Measurements from ENCODE around the gene MEF2A.
A peak's percentile ranks its signal among the peaks of the same experiment; 100 is the strongest.
"Not testable (repeated sequence)": the region's sequence is repeated elsewhere in the genome, so short reads cannot be mapped to it uniquely, and the experiment has no call there.

The MEF2A gene

DNA sequence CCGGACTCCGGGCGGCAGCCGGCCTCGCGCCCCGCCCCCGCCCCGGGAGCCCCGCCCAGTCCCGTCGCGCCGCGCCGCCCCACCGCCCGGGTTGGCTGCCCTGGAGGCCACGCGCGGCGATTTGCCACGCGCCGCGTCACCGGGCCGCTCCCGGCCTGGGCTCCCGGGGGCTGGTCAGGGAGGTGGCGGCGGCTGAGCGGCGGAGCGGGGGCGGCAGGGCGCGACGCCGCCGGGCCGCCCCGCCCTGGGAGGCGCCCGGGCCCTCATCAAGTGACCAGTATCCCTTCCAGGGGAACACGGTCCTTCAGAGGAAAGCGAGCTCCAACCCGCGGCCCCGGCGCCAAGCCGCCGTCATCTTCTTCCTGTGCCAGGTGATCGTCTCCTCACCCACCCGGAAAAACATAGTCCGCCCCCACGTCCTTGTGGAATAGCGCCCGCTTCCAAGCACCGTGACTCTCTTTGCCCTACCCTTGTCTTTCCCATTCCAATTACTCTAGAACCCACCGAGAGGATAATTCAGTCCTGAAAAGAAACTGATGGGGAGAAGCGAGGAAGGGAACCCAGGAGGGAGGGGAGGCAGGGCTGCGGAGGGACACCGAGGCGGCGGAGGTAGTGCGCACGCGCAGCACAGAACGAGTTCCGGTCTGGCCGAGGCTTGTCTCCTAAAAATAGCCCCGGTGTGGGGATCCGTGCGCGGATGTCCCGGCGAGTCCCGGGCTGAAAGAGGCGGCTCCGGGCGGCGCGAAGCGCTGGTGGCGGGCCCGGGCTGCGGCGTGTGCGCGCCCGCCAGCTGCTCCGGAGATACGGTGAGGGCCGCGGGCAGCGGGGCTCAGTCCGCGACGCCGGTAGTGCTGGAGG lies at the start of gene MEF2A:
TSS of gene MEF2A (plus strand) at position 686 of the 858 bp plus-strand sequence. CDS start 67,136 bp downstream, outside the sequence.
- peak; percentile 67 for FAIRE-seq
- DNase-seq (ENCODE audit: low spot score): peak; percentile 93

- FAIRE-seq (no peak), DNase-seq (ENCODE audit: low spot score) (no peak)
Measured at GRCh38 chr15:99518191-99518590, 47.6 kb upstream of the MEF2A start.

DNA sequence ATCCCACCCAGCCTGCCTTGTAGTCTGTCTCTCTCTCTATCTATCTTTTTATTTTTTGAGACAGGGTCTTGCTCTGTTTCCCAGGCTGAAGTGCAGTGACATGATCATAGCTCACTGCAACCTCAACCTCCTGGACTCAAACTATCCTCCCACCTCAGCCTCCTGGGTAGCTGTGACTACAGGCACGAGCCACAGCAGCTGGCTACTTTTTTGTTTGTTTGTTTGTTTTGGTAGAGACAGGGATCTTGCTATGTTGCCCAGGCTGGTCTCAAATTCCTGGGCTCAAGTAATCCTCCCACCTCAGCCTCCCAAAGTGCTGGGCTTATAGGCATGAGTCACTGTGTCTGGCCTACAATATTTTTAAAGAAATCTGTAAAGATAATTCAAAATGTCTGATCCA lies 46.4 kb upstream of the MEF2A start:
- FAIRE-seq: not testable (repeated sequence)

DNA sequence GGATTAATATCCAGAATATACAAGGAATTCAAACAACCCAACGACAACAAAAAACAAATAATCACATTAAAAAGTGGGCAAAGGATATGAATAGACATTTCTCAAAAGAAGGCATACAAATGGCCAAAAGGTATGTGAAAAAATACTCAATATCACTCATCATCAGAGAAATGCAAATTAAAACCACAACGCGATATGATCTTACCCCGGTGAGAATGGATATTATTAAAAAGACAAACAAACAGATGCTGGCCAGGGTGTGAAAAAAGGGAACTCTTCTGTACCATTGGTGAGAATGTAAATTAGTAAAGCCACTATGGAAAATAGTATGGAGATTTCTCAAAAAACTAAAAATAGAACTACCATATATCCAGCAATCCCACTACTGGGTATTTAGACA lies 43.5 kb upstream of the MEF2A start:
- FAIRE-seq: no peak

More for the DNA sequence above, 46.4 kb upstream of the MEF2A start:
- DNase-seq (ENCODE audit: low spot score): not testable (repeated sequence)

GRCh38 chr15:99526176-99526575 lies 39.6 kb upstream of the MEF2A start:
- FAIRE-seq: no peak
- DNase-seq (ENCODE audit: low spot score): no peak

More for the DNA sequence above, 43.5 kb upstream of the MEF2A start:
- no peak for DNase-seq (ENCODE audit: low spot score)

DNA sequence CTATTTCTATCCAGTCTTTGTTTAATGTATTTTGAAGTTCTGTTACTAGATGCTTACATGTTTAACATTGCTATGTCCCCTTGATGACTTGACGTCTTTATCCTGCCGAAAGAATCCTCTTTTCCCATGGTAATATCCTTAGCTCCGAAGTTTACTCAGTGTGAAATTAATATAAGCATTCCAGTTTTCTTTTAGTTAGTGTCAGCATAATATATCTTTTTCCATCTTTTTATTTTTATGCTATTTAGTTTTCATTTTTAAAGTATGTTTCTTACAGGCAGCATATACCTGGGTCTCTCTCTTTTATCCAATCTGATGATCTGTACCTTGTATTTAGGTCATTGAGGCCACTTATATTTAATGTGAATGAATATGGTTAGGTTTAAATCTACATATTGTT lies 39.1 kb upstream of the MEF2A start:
- DNase-seq (ENCODE audit: low spot score) (no peak), FAIRE-seq (no peak)

- FAIRE-seq: no peak
Measured at GRCh38 chr15:99536422-99537040, 29.3 kb upstream of the MEF2A start.

GRCh38 chr15:99537344-99537743 lies 28.4 kb upstream of the MEF2A start:
- no peak for FAIRE-seq
- DNase-seq (ENCODE audit: low spot score): no peak

More at GRCh38 chr15:99536422-99537040, 29.3 kb upstream of the MEF2A start:
- peak; percentile 64 for DNase-seq (ENCODE audit: low spot score)

GRCh38 chr15:99538261-99538660 lies 27.5 kb upstream of the MEF2A start:
- FAIRE-seq (peak; percentile 80), DNase-seq (ENCODE audit: low spot score) (no peak)

- no peak for DNase-seq (ENCODE audit: low spot score)
- no peak for FAIRE-seq
Measured at GRCh38 chr15:99542828-99543227, 23.0 kb upstream of the MEF2A start.

- FAIRE-seq: no peak
- DNase-seq (ENCODE audit: low spot score): no peak
Measured at GRCh38 chr15:99545605-99546004, 20.2 kb upstream of the MEF2A start.

DNA sequence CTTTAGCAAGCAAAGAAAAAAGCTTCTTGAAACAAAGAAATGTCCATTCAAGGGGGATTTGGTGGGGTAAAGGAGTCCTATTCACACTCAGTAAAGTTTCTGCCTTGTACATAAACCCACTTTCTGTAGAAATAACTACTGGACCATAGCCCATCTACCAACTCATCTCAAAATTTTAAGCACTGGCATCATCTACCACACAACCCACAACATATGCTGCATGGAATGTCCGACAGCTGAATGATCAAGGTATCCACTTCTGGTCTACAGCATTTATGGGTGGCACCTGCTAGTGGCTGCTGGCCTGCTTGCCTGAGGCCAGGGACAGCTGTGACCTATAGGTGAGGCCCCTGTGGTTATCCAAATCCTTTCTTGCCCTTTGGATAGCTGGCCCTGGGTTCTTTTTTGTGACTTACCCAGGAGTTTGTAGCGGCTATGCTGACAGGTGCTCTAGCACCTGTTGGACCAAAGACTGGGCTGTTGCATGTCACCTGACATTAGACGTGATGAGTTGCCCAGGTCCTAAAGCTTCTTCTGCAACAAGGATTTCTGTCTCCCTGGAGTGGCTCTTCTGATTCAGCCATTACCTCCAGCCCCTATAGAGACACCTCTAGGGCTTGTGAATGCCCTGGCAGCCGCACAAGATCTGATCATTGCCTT lies 19.2 kb upstream of the MEF2A start:
- DNase-seq (ENCODE audit: low spot score) (no peak), FAIRE-seq (no peak)

- no peak for DNase-seq (ENCODE audit: low spot score)
- FAIRE-seq: no peak
Measured at GRCh38 chr15:99547517-99547916, 18.3 kb upstream of the MEF2A start.

GRCh38 chr15:99550077-99550476 lies 15.7 kb upstream of the MEF2A start:
- DNase-seq (ENCODE audit: low spot score) (no peak), FAIRE-seq (no peak)

DNA sequence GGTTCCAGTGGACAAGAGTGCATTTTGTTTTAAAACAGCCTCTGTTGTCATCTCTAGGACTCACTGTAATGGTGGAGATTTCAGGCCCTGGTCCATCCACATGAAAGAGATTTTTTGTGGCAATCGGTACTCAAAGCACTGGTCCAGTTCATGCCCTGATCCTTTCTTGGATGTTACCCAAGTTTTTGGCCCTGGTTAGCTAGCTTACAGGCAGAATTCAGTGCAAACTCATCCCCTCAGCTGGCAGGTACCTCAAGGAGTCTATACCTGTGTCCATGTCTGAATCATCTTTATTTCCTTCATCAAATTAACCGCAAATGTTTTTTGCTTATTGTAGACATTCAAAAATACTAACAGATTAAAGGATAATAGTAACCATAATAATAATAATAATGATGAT lies 13.7 kb upstream of the MEF2A start:
- DNase-seq (ENCODE audit: low spot score) (no peak), FAIRE-seq (no peak)

DNA sequence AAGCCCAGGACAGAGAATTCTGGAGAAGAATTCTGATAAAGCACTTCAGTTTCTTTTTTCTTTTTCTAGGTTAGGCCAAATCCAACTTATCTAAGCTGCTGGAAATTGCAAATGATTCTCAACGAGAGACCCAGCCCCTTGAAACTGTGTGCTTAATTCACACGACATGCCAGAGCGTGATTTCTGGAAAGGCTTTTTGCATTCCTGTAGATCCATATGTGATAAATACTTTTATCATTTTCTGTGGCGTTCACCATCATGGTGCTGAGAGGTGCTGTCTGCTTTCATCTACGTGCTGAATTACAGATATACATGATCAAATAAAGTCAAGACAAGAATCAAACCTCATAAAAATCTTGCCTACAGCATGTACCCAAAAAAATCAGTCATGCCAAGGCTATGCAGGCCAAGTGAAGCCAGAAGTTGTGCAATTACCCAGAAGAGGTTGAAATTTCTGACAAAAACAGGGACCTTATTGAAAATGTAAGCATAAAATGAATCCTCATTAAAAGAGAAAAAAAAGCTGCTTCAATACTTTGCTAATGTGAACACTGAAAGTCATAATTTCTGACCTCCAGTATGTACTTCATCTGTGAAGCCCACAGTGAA lies 10.8 kb upstream of the MEF2A start:
- DNase-seq (ENCODE audit: low spot score): no peak
- FAIRE-seq: no peak

DNA sequence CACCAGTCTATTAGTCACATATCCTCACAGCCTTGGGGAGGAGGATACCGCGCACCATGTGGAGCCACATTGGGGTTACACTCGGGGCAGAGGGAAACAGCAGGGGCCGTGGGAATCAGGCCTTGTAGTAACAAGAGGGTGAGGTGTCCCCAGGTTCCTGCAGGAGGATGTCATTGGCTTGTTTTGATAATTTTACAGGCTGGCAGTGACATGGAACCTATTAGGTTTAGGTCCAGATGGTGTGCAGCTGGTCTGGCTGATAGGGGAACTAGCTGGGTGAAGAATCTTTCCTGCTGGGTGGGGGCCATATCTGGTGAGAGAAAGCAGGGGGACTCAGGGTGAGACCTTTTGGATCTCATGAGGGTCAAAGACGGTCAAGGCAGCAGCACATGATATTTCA lies 9.8 kb upstream of the MEF2A start:
- FAIRE-seq (no peak), DNase-seq (ENCODE audit: low spot score) (no peak)

DNA sequence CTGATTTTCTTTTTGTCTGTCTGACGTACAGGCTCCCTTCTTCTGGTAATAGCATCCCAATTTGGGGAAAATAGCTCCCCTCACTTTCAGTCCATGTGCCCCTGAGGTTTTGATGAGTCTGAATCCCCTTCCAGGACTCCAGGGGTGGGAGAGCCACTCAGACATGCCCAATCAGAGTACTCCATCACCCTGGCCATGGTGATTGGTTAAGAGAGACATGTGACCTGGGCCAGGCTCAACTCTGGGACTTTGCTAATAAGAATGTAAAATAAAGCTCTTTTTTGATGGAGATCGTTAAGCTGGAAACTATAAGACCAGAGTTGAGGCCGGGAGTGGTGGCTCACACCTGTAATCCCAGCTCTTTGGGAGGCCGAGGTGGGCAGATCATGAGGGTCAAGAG lies 9.2 kb upstream of the MEF2A start:
- FAIRE-seq (no peak), DNase-seq (ENCODE audit: low spot score) (no peak)

DNA sequence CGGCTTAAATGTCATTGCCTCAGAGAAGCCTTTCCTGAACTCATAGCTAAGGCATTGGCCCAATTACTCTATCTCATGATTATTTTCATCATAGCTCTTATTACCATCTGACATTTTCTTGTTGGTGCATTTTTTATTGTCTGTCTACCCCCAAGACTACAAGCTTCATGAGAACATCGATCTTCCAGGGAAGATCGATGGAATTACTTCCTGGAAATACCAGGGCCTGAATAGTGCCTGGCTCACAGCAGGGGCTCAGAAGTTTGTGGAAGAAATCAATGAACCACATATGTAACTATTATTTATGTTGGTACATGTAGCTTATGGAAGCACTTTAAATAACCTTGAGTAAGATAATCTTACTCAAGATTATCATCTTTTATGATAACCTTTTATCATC lies 7.7 kb upstream of the MEF2A start:
- DNase-seq (ENCODE audit: low spot score): no peak
- no peak for FAIRE-seq

GRCh38 chr15:99558571-99558970 lies 7.2 kb upstream of the MEF2A start:
- FAIRE-seq (no peak), DNase-seq (ENCODE audit: low spot score) (no peak)

- DNase-seq (ENCODE audit: low spot score): no peak
- no peak for FAIRE-seq
Measured at GRCh38 chr15:99561476-99562230, 4.1 kb upstream of the MEF2A start.
